ENCODE measurements around the gene MAGOHB. TPM values are rescaled to one million over a fixed set of nuclear protein-coding genes. Genes with fewer than 3 reads are reported as not detected.

The MAGOHB gene
- total RNA-seq, 1 experiment from 2014 or later: 64.5 TPM

DNA sequence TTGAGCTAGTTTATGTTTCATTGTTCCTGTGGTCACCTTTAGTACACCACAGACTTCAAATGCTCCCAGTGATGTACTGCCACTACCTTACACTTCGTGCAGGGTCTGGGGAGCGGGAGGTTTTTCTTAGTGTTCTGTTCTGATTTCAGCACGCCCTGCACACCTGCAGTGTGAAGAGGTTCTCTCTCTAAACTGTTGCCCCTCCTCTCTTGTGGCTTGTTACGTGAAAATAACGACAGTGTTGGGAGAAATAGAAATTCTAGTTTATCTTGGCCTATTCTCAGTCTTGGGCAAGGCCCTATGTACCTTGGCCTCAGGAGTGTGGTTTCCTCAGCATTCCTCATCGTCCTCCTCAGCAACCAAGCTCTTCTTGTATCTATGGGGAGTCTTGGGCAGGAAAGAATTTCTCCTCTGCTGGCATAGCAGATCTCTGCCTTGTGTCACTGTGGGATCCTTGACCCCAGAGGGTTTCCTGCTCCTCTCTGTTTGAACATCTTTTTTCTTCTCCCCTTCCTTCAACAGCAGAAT is 59.1 kb downstream of the MAGOHB start:
- Mint-ChIP-seq H3K9me3 (0 out of 5 replicates have a peak, but pooled peaks cover 0 to 2% of the 10 kb centered on the region in 2 experiments), H3K27me3 (ENCODE audit: low read depth) (peaks cover 2% of the 10 kb centered on the region; the same call in 1 of the 2 replicates), H3K36me3 (ENCODE audit: insufficient read depth in 1 of 3, low read depth in 3 of 3) (peaks cover 0 to 2% (median 0%) of the 10 kb centered on the region in 3 experiments; a peak in 1 of 7 replicates), H3K27ac (no peak overlapping the region), H3K4me1 (peaks cover 14% of the 10 kb centered on the region in 2 experiments), H3K4me3 (no peak overlapping the region)
- H3K14ac ChIP-seq (ENCODE audit: insufficient read depth, low read length): no peak overlapping the region
- H3K9me3 ChIP-seq (ENCODE audit: control insufficient read depth, low read depth, low read length): no peaks in the 10 kb centered on the region
- no peak overlapping the region for H3K56ac ChIP-seq (ENCODE audit: insufficient read length, low read depth, low read length)
- no peak overlapping the region for H2BK12ac ChIP-seq (ENCODE audit: insufficient read length, low read depth, low read length)
- H3K4ac ChIP-seq (ENCODE audit: low read depth, low read length): no peak overlapping the region
- H3T11ph ChIP-seq (ENCODE audit: low read length): no peak overlapping the region
- TF ChIP-seq, protein P1, sequence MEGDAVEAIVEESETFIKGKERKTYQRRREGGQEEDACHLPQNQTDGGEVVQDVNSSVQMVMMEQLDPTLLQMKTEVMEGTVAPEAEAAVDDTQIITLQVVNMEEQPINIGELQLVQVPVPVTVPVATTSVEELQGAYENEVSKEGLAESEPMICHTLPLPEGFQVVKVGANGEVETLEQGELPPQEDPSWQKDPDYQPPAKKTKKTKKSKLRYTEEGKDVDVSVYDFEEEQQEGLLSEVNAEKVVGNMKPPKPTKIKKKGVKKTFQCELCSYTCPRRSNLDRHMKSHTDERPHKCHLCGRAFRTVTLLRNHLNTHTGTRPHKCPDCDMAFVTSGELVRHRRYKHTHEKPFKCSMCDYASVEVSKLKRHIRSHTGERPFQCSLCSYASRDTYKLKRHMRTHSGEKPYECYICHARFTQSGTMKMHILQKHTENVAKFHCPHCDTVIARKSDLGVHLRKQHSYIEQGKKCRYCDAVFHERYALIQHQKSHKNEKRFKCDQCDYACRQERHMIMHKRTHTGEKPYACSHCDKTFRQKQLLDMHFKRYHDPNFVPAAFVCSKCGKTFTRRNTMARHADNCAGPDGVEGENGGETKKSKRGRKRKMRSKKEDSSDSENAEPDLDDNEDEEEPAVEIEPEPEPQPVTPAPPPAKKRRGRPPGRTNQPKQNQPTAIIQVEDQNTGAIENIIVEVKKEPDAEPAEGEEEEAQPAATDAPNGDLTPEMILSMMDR (conservative IDR thresholded peaks at IDR 0.05): no peak
- no peaks in the 10 kb centered on the region for H3K23me2 ChIP-seq (ENCODE audit: insufficient read length, low read depth, low read length, poor library complexity, severe bottlenecking)
- no peaks in the 10 kb centered on the region for H3K27me3 ChIP-seq (ENCODE audit: insufficient read depth, low read length)
- no peaks in the 10 kb centered on the region; the same call in 1 of the 2 replicates for H3K4me1 ChIP-seq (ENCODE audit: insufficient read depth, low read length)
- H3K79me2 ChIP-seq (ENCODE audit: insufficient read depth, low read length): no peaks in the 10 kb centered on the region
- H3K18ac ChIP-seq (ENCODE audit: insufficient read length, low read depth, low read length): no peak overlapping the region
- WGBS (ENCODE audit: extremely low coverage, insufficient read length, low lambda C conversion rate): no CpG with 5 or more reads among the region's 6 CpGs
- H2BK5ac ChIP-seq (ENCODE audit: insufficient read length, low read length): no peak overlapping the region
- H3K27ac ChIP-seq (ENCODE audit: insufficient read length, low read depth, low read length): no peak overlapping the region
- H2AK5ac ChIP-seq (ENCODE audit: insufficient read length, low read length): no peak overlapping the region
- no peaks in the 10 kb centered on the region for H4K20me1 ChIP-seq (ENCODE audit: control insufficient read depth, insufficient read depth, insufficient read length)
- no peak overlapping the region for H2BK120ac ChIP-seq (ENCODE audit: low read depth, low read length, poor library complexity, severe bottlenecking)
- no peak overlapping the region for H2AFZ ChIP-seq (ENCODE audit: low read length)
- H3K79me1 ChIP-seq (ENCODE audit: insufficient read depth, low read depth, low read length, poor library complexity, severe bottlenecking): no peaks in the 10 kb centered on the region
- no peak overlapping the region for H3K23ac ChIP-seq (ENCODE audit: insufficient read length, low read depth, low read length)
- no peak overlapping the region for H4K91ac ChIP-seq (ENCODE audit: insufficient read length, low read depth, low read length)
- H3K4me2 ChIP-seq (ENCODE audit: insufficient read depth, insufficient read length, low read length): no peak overlapping the region
- no peak overlapping the region for H3K9ac ChIP-seq (ENCODE audit: extremely low read depth, insufficient read length, low read length)
- no peak overlapping the region for H4K5ac ChIP-seq (ENCODE audit: insufficient read length, low read depth, low read length)
- no peak overlapping the region for H4K8ac ChIP-seq (replicated peaks; ENCODE audit: insufficient read length, low read depth, low read length)
- DNase-seq: no peak
- H2BK15ac ChIP-seq (ENCODE audit: low read depth, low read length): no peak overlapping the region
- no peak overlapping the region for H2BK20ac ChIP-seq (ENCODE audit: low read depth, low read length, poor library complexity, severe bottlenecking)

Other genes with a start within 250 kb of the MAGOHB start
- gene KLRK1, start 223.6 kb downstream of the MAGOHB start, total RNA-seq (2021): not detected in 2 replicates
- not detected in 2 replicates for gene KLRC4, start 203.9 kb downstream of the MAGOHB start, total RNA-seq (2021)
- gene KLRC3, start 193.0 kb downstream of the MAGOHB start, total RNA-seq (2021): not detected in 2 replicates
- not detected in 2 replicates for gene KLRC2, start 177.6 kb downstream of the MAGOHB start, total RNA-seq (2021)
- gene KLRC1, start 160.2 kb downstream of the MAGOHB start, total RNA-seq (2021): not detected in 2 replicates
- gene EIF2S3B, start 107.7 kb downstream of the MAGOHB start, total RNA-seq (2021): 2.1 and 2.2 TPM in 2 replicates
- 0.37 and 0.57 TPM in 2 replicates for gene STYK1, start 60.4 kb upstream of the MAGOHB start, total RNA-seq (2021)
- gene YBX3, start 109.7 kb upstream of the MAGOHB start, total RNA-seq (2021): 343 and 350 TPM in 2 replicates
- not detected in 2 replicates for gene TAS2R7, start 189.0 kb upstream of the MAGOHB start, total RNA-seq (2021)
- not detected in 2 replicates for gene TAS2R8, start 193.7 kb upstream of the MAGOHB start, total RNA-seq (2021)
- not detected in 2 replicates for gene TAS2R9, start 196.6 kb upstream of the MAGOHB start, total RNA-seq (2021)
- gene TAS2R10, start 212.7 kb upstream of the MAGOHB start, total RNA-seq (2021): 0.22 TPM in 2 replicates
- gene PRR4, start 235.9 kb upstream of the MAGOHB start, total RNA-seq (2021): 1.9 and 4.3 TPM in 2 replicates